Measurements from ENCODE around the gene CDC37L1.

GRCh38 chr9:4677392-4677791, 2.0 kb upstream of the CDC37L1 start:
- no peak for TF ChIP-seq POLR2AphosphoS5 (IDR thresholded peaks at IDR 0.05; ENCODE audit: low read depth, low read length)
- TF ChIP-seq, protein P1, sequence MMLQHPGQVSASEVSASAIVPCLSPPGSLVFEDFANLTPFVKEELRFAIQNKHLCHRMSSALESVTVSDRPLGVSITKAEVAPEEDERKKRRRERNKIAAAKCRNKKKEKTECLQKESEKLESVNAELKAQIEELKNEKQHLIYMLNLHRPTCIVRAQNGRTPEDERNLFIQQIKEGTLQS (IDR thresholded peaks at IDR 0.05; ENCODE audit: insufficient read depth, low read depth, low read length) = no peak
- TF ChIP-seq HDAC6 (IDR thresholded peaks at IDR 0.05; ENCODE audit: low read depth, low read length) = no peak
- TF ChIP-seq YY1 (IDR thresholded peaks at IDR 0.05; ENCODE audit: low read depth, low read length) = no peak
- TF ChIP-seq CTCF (IDR thresholded peaks at IDR 0.05; ENCODE audit: control extremely low read depth in 1 of 3, insufficient read depth in 1 of 3, low read depth in 1 of 3, low read length in 3 of 3) = no peak
- no peak for TF ChIP-seq GABPA (IDR thresholded peaks at IDR 0.05; ENCODE audit: borderline replicate concordance, insufficient read depth, low read length)
- TF ChIP-seq EZH2 (IDR thresholded peaks at IDR 0.05; ENCODE audit: low read depth, low read length, severe bottlenecking) = no peak
- no peak for TF ChIP-seq TEAD4 (IDR thresholded peaks at IDR 0.05; ENCODE audit: low read depth, low read length)
- TF ChIP-seq PHF8 (conservative IDR thresholded peaks at IDR 0.05; ENCODE audit: low read depth, low read length) = no peak
- no peak for TF ChIP-seq EP300 (IDR thresholded peaks at IDR 0.05; ENCODE audit: borderline replicate concordance in 1 of 2, low read depth in 2 of 2, low read length in 2 of 2)
